Measurements from ENCODE around the gene ARHGAP18.
A peak's percentile ranks its signal among the peaks of the same experiment; 100 is the strongest.

Gene ARHGAP18

GRCh38 chr6:129665555-129665954 is 44.4 kb downstream of the ARHGAP18 start:
- no peak for DNase-seq

- DNase-seq: peak in 1 of 3 experiments; percentile 8
Measured at GRCh38 chr6:129663531-129663930, 46.4 kb downstream of the ARHGAP18 start.

DNA sequence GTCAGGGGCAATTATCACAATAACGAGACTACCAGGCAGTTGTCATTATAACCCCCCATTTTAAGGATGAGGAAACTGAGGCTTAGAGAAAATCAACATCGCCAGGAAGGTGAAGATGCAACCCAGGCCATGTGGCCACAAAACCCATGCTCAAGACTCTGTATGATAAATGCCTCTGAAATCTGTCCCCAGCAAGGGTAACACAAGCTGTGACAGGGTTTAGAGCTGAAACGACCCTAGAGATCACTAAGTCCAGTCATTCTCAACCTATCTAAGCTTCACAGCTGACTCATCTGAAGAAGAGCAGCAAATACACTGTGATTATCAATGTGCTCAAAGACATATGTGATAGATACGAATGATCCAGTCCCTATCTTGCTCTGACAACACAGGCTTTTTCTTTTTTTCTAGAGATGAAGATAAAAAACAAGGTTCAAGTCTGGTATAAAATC is 47.0 kb downstream of the ARHGAP18 start:
- DNase-seq: no peak

GRCh38 chr6:129662406-129662766 is 47.6 kb downstream of the ARHGAP18 start:
- DNase-seq: no peak

GRCh38 chr6:129661536-129662405 is 48.2 kb downstream of the ARHGAP18 start:
- DNase-seq: peak; percentile 10 to 91 (median 54)

DNA sequence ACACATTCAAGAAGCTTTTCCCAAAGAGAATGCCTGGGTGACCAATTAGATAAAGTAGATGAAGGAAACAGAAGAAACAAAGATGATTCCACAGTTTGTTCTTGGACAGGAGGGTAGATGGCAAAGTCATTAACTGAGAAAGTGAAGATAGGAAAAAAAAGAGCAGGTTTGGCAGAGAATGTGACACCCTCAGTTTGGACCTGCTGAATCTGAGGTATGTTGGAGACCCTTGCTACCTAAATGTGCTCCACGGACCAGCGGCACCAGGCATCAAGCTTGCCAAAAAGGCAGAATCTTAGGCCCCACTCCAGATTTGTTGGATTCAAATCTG is 49.7 kb downstream of the ARHGAP18 start:
- DNase-seq: no peak

DNA sequence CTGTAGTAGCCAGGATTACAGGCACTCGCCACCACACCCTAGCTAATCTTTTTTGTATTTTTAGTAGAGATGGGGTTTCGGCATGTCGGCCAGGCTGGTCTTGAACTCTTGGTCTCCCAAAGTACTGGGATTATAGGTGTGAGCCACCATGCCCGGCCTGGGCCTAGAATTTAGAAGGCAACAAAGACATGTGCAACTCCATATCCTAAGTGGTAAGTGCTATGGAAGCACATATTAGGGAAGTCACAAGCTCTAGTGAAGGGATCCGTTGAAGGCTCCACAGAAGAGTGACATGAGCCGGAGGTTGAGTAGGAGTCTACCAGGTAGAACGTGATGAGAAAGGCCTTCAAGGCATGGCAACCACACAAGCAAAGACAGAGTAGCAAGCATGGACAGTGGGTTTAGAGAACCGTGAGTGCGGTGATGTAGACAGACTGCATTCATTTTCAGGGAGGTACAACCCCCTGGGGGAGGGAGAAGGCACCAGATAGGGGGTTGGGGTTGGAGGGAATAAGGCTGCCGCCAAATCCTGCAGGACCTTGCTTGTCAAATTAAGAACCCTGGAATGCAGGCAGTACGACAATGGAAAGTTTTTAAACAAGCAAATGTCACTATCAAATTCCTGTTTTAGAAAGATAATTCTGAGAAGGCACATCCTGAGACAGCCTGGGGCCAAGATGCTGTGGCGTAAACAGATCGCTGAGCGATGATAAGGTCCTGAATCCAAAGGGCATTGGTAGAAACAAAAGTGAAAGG is 50.2 kb downstream of the ARHGAP18 start:
- DNase-seq: no peak

DNA sequence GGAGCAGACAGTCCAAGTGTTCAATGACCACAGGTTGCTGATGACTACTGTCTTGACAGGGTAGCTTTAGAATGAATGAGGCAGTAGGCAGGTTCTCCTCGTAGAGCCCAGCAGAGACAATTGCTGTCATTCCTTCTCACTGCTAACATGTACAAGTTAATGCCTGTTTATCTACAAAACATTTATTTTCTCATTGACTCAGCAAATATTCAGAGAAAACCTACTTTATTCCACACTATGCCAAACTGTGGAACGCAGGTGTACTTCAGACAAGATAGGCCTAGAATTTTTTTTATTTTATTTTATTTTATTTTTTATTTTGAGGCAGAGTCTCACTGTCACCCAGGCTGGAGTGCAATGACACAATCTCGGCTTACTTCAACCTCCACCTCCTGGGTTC is 50.8 kb downstream of the ARHGAP18 start:
- no peak for DNase-seq

DNA sequence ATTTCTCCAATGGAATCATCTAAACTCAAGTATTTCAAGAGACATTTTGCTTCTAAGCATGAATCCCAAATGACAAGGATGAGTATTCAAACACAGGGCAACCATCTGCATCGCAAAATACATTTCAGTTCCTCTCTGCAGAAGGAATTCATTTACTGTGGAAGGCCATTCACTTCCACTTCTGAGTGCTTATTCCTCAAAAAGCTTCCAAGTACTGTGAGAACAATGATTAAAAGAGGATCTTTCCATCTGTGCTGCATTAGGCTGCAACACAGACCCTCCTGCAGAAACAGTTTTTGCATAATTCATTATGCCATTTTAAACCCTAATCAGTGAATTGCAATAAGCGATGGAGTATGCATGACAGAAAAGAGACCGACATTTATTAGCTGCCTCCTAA is 52.5 kb downstream of the ARHGAP18 start:
- DNase-seq: peak in 1 of 3 experiments; percentile 9

- no peak for DNase-seq
Measured at GRCh38 chr6:129655334-129655733, 54.6 kb downstream of the ARHGAP18 start.

DNA sequence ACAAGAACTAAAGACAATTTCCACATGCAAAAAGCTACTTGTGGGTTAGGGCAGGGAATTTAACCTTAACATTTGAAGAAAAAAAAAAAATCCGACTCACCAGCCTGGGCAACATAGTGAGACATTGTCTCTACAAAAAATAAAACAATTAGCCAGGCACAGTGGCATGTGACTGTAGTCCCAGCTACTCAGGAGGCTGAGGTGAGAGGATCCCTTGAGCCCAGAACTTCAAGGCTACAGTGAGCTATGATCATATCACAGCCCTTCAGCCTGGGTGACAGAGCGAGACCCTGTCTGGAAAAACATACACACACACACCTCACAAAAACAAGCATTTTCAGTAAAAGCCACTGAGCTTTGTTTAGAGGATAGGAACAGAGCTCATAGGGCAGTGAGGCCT is 56.2 kb downstream of the ARHGAP18 start:
- DNase-seq: no peak

DNA sequence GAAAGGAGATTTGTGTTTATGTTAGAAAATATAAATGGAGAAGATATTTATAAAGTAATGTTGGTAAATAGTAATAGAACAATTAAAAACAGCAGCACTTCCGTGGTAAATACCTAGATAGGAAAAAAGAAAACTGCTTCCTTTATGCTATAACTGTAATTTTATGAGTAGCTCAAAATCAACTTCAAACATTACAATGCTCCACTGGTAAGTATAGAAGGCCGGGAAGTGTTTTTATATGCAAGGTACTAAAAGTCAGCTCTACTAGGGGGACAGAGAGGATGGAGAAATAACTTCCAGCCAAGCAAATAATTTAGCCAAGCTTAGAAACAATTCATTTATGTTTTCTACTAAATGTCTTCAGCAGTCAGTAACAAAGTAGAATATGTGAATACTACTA is 56.7 kb downstream of the ARHGAP18 start:
- DNase-seq: no peak

GRCh38 chr6:129651291-129651691 is 58.7 kb downstream of the ARHGAP18 start:
- DNase-seq: no peak

- DNase-seq: no peak
Measured at GRCh38 chr6:129648819-129649491, 61.0 kb downstream of the ARHGAP18 start.

DNA sequence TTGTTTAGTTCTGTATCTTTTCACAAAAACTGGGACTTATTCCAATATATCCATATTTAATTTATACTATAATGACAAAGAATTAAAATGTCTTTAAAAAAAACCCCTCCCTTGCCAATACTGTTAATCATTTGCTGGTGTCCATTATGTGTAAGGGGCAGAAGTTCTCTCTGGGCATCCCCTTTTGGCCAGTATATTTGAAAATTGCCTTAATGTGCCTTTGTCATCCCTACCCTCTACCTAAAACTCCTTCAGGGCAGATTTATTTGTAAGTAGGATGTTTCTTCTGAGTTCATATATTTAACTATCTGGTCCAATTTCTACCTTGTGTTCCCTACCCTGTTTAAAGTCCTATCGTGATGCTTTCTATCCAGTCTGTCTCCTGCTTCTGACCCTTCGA is 62.9 kb downstream of the ARHGAP18 start:
- no peak for DNase-seq

- DNase-seq: no peak
Measured at GRCh38 chr6:129646642-129647041, 63.3 kb downstream of the ARHGAP18 start.

GRCh38 chr6:129645830-129646579 is 64.0 kb downstream of the ARHGAP18 start:
- no peak for DNase-seq

- DNase-seq: no peak
Measured at GRCh38 chr6:129645106-129645829, 64.7 kb downstream of the ARHGAP18 start.

GRCh38 chr6:129644567-129645015 is 65.4 kb downstream of the ARHGAP18 start:
- DNase-seq: peak in 1 of 3 experiments; percentile 36

DNA sequence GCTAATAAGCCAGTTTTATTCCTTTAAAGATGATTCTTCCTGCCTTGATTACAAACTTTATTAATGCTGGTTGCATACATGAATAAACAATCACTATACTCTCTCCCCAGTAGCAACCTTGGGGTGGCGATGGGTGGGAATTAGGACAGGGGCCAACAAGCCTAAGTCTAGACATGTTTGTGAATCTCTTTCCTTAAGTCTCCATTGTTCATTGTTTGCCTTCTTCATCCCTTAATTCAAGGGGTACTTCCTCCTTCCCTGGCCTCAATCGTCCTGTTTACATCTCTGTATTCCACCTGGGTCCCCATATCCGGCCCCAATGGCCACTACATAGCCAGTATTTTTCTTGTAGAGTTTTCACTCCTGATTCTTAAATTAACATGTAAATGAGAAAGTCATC is 66.0 kb downstream of the ARHGAP18 start:
- DNase-seq: peak in 1 of 3 experiments; percentile 26

- DNase-seq: no peak
Measured at GRCh38 chr6:129643176-129643575, 66.8 kb downstream of the ARHGAP18 start.

GRCh38 chr6:129642322-129642721 is 67.7 kb downstream of the ARHGAP18 start:
- no peak for DNase-seq

Measured in NCI-H1417 (cell line).